HG03097 (cell line): ENCODE measurements around the gene PPP3CA.

ENCODE experiments used
- ATAC-seq: cut with Tn5 transposase; IDR thresholded peaks from one replicate; pipeline ENCODE4 v1.9.1; 2021; ENCODE audit not compliant: unreplicated experiment, low FRiP score

The PPP3CA gene

DNA sequence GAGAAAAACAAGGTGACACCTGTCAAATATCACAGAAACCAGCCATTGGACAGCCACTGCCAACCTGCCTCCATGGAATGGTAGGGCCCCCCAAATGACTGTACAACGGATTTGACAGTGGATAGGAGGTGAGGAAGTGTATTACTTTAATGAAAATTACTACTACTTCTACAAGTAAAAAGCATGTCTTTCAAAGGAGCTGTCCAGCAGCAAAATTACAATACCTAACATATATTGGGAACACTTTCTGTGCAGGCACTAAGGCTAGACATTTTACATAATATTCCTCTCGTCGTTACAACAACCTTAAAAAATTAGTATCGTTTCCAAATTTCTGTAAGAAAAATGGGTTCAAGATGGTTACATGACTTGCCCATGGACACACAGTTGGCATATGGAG, 14.9 kb downstream of the PPP3CA start:
- no peak for ATAC-seq

DNA sequence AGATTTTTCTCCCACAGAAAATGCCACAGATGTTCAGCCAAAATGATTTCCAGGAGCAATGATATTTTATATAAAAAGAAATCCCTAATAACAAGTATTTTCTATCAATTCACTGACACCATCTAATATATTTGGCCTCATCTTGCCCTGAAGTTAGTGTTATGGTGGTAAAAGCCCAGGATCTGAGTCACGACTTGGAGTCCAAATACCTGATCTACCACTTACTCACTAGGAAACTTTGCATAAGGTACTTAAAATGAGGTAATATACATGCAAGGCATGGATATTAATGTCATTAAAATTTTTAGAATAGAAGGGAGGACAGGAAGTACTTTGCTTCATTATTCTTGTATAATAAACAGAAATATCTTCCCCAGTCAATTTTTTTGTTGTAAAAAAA, 16.3 kb downstream of the PPP3CA start:
- no peak for ATAC-seq

DNA sequence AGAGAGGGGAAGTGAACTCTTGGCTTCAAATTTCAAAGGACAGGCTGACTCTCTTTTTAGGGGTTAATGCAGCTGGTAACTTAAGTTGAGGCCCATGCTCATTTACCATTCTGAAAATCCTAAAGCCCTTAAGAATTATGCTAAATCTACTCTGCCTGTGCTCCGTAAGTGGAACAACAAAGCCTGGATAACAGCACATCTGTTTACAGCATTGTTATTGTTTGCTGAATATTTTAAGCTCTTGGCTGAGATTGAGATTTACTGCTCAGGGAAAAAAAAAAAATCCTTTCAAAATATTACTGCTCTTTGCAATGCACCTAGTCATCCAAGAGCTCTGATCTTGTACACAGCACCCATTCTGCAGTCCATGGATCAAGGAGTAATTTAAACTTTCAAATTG, 17.7 kb downstream of the PPP3CA start:
- no peak for ATAC-seq

DNA sequence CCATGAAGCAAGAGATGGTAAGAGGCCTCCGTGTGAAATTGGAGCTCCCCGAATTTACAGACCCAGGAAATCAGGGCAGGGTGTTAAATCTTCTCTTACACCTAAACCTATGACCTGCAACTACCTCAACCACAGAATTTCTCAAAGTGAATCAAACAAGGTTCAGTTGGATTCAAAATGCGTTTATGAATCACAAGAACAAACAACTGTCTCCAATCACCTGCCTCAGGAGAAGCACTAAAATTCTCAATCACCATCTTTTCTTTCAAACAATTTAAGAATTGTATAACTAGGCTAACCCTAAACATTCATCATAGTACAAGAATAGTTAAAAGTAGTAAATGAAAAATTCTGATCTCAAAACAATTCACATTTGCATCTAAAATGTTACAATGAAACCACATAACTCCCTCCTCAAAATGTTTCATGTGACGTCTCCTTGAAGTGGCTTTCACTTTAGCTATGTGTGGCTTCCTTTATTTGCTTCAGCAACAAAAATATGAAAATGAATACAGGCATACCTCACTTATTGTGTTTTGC, 19.2 kb downstream of the PPP3CA start:
- peak; percentile 82 for ATAC-seq

DNA sequence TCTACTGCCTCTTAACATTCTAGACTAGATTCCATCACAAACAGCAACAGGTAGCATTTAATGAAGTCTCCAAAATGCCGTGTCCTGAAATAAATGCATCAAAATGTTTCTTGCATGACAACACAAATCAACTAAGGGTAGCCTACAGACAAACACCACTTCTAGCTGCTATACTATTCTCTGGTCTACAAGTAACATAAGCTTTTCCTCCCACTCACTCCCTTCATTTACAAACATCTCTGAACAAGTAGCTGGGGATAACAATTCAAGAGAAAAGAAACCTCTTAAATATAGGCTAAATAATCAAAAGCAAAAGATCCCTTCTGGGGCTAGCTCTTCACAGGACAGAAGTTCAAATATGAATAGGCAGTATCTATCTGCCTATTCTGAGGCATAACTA, 20.8 kb downstream of the PPP3CA start:
- no peak for ATAC-seq

DNA sequence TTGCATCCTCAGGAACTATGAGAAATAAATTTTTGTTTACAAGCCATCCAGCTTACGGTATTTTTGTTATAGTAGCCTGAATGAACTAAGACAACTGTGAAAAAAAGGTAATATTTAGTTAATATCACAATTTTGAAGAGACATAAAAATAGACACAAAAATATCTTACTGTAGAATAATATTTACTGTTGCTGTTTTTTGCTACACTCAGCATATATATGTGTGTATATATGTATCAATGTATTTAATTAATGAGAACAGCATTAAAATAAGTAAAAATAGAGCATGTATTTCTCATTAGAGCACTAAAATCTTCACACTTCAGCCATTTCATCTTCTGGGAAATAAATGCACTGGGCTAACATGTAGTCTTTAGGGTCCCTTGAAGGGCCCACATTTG, 24.6 kb downstream of the PPP3CA start:
- no peak for ATAC-seq

DNA sequence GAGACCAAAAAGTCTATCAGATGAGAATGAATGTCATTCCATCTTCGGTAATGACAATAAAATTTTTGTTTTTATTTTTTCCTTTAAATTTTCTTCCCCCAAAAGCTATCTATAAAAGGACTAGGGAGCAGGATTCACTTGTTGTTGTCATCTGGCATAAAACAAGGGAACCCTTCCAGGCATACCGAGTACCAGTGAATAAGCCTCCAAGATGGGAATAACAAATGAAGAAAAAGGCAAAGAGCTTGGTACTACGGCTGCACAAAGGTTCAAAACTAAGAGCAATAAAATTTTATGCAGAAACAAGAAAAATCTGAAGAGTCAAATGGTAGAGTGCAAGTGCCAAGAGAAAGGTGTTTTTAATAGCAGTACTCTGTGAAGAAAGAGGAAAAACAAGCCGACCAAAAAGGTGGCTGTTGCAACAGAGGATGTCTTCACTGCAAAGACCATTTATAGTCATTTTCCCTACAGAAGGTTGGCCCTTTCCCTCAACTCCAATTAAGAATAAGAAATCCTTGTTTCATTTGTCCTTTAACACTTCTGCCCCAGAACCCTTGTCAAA, 25.8 kb downstream of the PPP3CA start:
- no peak for ATAC-seq

DNA sequence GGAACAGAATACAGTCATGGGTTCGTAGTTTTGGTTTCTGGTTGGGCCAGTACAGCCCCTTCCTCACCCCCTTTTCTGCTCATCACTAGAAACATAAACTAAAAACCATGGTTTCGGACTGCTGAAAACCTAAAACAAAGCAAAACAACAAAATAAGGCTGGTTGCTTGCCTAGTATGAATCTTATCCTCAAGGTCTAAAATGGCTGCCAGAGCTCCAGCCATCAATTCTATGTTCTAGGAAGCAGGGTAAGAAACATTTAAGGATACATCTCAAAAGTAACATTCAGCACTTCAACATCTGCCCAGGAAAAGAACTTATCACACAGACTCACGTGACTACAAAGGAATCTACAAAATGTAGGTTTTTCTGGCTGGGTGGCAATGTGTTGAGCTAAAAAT, 31.5 kb downstream of the PPP3CA start:
- no peak for ATAC-seq

DNA sequence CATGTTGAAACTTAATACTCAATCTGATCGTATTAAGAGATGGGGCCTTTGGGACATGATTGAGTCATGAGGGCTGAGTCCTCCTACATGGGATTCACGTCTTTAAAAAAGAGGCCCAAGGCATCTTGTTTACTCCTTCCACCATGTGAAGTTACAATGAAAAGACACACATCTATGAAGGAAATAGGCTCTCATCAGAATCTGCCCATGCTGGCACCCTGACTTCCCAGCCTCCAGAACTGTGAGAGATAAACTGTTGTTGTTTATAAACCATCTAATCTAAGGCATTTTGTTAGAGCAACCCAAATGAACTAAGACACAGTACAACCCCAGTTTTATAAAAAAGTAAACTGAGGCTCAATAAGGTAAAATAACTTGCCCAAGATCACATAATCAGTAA, 32.3 kb downstream of the PPP3CA start:
- ATAC-seq: no peak

DNA sequence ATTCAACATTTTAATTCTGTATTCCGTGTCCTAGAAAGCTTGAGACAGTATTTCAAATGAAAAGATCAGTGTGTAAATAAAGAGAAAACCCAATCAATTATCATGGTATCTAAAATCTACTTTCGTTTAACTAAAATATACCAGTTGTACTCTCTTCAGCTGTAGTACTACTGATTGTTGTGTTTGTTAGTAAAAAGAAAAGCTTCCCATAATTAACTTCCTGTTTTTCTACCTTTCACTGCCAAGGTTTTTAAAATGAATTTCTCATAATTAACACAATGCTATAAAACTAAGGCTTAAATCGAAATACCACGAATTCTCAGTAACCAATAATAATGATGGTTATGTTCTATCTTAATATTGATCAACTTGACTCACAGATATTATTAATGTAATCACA, 37.4 kb downstream of the PPP3CA start:
- ATAC-seq: no peak

DNA sequence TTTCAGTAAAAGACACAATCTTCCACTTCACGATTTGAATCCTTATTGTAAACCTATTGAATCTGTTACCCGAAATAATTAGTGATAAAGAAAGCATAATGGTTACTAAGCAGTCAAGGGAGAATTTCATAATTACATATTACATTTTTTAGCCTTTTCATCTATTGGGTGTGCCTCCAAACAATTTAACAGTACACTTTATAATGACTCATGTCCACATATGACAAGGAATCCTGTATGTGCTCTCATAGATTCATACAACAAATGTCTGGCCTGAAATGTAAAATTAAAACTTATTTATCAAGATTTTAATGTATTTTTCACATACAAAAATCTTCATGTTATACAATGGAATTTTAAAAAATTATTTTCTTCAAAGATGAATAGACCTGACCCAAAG, 39.4 kb downstream of the PPP3CA start:
- ATAC-seq: no peak

DNA sequence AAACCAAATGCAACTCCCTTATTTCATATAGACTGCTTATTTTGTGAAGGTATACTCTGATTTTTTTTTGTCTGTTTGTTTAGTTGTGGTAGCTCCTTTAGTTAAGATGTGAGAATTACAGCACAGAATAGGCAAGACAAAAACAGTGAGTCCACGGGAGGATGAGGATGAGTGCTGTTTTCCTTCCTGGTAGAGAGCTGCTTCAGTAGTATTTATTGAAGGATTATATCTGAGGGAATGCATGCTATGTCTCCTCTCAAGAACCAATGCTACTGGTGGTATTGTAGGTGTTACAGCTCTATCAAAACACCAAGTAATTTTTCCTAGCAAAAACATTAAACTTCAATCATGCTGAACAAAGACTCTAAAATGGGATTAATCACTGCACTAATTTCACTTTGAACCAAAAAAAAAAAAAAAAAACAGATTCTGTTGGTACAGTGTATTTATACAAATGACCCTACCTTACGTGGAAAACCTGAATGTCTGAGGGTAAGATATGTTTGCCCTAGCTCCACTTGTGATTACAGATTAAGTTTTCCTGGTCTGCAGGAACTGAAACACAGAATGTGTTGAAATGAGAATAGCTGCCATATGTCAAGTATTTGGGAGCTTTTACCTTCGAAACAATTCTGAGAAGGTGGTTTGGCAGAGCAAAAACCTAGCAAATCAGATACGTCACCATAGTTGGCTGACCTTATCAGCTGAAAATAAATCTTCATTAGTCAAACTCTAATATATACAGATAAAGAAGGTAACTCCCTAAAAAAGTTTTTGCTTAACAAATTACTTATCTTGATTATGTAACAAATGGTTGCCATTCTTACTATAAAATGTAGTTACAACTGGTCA, 40.3 kb downstream of the PPP3CA start:
- ATAC-seq: no peak

DNA sequence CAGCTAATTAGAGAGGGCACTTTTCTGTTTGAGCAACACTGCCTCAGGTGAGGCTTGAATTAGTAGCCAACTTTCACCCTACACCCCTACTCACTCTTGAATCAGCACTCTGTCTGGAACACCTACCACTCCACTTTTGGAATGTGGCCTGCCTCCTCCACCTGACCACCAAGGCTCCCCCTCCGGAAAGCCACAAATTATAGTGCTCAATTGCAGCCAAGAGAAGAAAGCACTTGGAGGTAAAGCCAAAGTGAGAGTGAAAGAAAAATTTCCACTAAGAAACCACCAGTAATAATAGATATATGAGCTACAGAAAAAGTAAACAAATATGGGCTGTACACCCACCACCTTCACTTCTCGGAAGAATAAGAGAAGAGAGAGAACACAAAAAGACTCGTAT, 41.1 kb downstream of the PPP3CA start:
- peak; percentile 43 for ATAC-seq

DNA sequence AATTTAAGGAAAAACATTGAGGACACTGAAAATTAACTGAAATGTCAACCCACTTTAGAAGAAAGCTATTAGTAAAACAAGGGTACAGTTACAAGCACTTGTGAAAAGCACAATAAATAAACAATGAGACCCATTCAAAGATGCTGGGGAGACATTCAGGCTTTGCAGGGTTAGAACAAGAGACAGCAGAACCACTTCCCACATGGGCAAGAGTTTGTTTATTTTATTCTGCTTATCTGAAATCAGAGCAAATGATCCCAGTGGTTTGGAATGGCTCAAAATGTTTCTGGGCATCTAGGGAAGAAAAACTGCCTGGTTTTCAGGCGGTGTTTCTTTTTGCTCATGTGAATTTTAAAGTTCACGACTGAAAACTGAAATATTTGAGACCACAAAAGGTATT, 42.4 kb downstream of the PPP3CA start:
- no peak for ATAC-seq

DNA sequence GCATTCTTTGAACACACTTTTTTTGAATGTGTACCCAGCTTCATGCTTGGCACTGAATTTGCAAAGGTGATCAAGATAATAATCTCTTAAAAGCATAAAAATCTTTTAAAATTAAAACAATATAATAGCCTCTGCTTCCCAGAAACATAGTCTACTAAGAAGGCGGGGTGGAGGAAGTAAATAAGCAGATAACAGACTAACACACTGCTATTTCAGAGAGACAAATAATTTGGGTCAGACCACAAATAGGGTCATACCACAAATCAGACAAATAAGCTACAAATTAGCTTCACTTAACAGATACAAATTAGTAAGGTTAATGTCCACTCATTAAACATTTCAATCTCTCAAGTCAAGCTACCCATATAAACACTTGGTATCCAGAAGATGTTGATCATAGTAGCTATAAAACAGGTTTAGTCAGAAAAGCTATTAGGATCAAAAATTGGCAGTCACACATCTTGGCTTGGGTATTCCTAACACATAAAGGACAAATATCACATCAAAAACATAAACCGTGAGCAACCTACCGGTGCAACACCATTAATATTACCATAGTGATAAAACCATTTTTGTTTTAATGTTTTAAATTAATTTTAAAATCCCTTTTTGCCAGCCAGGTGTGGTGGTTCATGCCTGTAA, 47.3 kb downstream of the PPP3CA start:
- ATAC-seq: no peak

DNA sequence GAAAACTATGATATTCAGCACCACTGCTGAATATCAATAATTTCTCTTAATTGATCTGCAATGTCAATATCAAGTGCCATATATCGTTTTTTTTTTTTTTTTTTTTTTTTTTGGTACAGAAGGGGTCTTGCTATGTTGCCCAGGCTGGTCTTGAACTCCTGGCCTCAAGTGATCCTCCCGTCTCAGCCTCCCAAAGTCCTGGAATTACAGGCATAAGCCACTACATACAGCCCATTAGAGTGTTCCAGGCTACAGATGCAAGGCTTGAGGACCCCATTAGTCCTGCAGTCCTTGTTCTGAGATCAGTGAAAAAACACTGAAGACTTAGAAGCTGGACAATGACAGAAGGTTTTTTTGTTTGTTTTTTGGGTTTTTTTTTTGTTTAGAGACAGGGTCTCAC, 48.3 kb downstream of the PPP3CA start:
- no peak for ATAC-seq

DNA sequence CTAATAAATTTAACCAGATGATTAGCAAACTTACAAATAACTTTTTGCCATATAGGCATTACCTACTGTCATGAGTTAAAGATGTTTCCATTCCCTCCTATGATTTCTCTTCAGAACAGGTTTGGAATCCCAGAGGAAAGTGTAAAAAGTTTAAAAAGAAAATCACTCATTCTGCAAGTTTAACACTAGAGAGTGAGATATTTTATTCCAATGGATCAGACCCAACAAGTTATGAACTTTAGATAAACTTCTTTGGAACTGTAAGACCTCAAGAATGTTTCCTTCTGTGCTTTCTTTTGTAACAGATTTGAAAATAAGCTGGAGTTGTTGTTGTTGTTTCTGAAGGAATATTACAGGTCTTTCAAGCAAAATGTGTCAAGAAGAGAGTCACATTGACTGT, 51.6 kb downstream of the PPP3CA start:
- no peak for ATAC-seq

DNA sequence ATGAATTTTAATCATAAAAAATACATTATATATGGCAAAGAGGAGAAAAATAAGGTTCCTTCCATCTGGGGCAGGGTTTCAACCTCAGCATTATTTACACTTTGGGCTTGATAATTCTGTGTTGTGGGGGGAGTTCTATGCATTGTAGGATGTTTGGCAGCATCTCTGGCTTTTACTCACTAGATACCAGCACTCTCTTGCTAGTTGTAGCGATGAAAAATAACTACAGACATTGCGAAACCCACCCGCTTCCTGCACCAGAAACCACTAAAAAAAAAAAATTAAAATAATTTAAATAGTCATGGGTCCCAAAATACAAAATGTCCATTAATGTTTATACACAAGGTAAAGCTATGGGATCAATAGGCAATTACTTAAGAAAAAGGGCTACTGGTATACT, 52.7 kb downstream of the PPP3CA start:
- ATAC-seq: no peak

DNA sequence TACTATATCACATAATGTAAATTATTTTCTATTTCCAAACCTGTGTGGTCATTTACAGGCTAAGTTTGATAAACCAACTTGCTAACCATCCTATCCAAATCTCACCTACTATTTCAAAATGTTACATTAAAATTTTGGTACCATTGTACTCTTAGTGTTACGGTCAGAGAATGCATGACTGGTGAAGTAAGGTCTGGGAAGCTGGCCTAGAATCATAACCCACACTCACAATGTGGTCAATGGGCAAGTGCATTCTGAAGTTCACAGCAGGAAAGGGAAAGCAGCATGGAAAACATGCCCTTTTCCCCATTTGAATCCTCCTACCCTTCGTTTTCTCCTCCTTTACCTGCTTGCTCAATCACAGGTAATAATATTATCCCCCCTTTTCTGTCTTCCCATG, 54.4 kb downstream of the PPP3CA start:
- no peak for ATAC-seq

DNA sequence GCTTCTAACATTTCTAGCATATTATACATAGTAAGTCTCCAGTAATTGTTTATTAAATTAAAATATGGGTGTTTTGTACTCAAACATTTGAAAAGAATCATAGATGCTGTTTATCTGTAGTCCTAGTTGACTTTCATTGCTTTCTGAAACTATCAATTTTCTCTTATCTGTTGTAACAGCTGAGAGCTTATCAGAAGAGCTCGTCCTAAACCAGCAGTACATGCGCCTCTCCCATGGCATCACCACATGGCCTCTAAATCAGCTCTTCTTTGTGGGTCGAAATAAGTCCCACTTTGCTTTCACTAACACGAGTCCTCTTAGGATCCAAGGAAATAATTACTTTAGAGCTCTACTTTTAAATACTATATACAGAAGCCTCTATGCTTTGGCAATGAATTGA, 55.1 kb downstream of the PPP3CA start:
- ATAC-seq: no peak

DNA sequence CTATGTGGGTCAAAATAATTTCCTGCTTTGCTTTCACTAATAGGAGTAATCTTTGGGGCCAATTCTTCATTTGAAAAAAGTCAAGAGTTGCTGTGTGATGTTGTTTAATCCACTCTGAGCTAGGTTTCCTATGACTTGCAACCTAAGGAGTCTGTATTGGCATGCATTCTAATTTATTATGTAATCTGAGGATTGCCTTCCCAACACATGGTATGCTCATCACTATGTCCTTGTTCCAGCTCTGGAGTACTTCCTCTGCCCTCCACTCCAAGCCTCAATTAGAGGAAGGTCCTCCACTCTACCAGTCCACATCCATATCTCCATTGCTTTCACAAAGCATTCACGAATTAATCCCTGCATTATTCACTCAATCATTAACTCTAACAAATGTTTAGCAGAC, 56.1 kb downstream of the PPP3CA start:
- ATAC-seq: no peak

DNA sequence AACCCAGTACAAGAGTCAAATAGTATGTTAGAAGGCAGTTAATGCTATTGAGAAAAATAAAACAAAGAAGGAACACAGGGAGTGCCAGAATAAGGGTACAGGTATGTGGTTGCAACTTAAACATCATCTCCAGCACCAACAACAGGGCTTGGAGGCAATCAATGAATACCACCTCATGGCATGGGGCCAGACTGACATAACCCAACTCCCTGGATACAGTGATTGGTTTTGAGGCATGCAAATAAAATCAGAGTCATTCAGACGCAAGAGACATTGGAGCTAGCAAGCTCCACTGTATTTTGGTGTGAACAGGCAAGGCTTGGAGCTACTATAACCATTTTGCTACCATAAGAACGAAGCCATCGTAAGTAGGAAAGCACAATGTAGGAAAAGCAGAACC, 56.7 kb downstream of the PPP3CA start:
- ATAC-seq: no peak
